Choroid plexus epithelial cell (primary cell): Measurements from ENCODE around the gene CIB4.

Source experiments
- DNase-seq: peaks from one replicate; pipeline ENCODE4 v3.0.0-alpha.2; 2010; ENCODE audit warnings: low read depth
- H3K4me3 ChIP-seq: 2 replicates; pipeline ENCODE4 v1.5.1; 2011; ENCODE audit warnings: low read depth, mild to moderate bottlenecking, control low read depth, low read length, moderate library complexity
- TF ChIP-seq, protein P1 (sequence below): conservative IDR thresholded peaks from 2 replicates; pipeline ENCODE4 v1.5.1; 2011; ENCODE audit warnings: low read depth, mild to moderate bottlenecking, control low read depth, inconsistent platforms, low read length, moderate library complexity

The CIB4 gene

DNA sequence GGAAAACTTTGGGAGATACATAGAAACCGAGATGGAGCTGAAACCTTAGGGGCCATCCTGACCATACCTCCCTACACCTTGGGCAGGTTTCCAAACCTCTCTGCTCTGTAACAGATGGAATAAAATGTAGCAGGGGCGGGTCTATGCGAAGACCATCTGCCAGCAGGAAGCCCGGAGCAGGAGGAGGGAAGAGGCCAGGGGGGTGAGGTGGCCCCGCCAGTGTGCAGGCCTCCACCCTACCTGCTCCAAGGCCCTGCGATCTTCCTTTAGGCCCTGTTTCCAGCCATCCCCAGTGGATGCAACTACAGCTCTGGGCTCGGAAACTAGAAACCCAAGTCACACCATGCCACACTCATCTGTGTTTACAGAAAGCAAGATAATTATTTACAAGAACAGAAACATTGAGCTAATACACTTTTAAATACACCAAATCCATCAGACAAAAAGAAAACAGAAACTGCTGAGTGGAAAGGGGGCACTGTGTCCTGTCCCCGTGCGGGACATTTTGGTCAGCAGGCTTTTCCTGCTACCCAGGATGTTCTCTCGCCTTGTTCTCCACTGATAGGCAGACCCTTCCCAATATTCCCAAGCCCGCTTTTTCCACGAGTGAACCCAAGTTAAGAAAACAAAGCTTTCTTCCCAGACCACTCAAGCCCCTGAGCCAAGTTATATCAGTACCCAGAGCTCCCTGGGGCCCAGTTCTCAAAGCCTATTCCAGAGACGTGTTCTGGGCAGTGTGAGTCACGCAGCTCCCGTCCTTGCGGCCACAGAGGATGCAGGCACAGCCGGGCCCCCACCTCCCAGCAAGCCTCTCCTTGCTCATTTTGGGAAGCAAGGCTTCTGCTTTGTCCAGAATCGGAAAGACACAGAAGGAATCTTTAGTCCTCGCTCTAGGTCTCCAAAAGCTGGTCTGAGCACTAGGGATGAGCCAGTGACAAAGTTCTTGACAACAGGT is 17.3 kb downstream of the CIB4 start:
- H3K4me3 ChIP-seq = no peak overlapping the region
- peak; percentile 27 for DNase-seq
- TF ChIP-seq, protein P1, sequence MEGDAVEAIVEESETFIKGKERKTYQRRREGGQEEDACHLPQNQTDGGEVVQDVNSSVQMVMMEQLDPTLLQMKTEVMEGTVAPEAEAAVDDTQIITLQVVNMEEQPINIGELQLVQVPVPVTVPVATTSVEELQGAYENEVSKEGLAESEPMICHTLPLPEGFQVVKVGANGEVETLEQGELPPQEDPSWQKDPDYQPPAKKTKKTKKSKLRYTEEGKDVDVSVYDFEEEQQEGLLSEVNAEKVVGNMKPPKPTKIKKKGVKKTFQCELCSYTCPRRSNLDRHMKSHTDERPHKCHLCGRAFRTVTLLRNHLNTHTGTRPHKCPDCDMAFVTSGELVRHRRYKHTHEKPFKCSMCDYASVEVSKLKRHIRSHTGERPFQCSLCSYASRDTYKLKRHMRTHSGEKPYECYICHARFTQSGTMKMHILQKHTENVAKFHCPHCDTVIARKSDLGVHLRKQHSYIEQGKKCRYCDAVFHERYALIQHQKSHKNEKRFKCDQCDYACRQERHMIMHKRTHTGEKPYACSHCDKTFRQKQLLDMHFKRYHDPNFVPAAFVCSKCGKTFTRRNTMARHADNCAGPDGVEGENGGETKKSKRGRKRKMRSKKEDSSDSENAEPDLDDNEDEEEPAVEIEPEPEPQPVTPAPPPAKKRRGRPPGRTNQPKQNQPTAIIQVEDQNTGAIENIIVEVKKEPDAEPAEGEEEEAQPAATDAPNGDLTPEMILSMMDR = no peak

GRCh38 chr2:26621469-26622199 is 19.5 kb downstream of the CIB4 start:
- H3K4me3 ChIP-seq = no peak overlapping the region
- TF ChIP-seq, protein P1 = no peak
- DNase-seq = peak; percentile 26

DNA sequence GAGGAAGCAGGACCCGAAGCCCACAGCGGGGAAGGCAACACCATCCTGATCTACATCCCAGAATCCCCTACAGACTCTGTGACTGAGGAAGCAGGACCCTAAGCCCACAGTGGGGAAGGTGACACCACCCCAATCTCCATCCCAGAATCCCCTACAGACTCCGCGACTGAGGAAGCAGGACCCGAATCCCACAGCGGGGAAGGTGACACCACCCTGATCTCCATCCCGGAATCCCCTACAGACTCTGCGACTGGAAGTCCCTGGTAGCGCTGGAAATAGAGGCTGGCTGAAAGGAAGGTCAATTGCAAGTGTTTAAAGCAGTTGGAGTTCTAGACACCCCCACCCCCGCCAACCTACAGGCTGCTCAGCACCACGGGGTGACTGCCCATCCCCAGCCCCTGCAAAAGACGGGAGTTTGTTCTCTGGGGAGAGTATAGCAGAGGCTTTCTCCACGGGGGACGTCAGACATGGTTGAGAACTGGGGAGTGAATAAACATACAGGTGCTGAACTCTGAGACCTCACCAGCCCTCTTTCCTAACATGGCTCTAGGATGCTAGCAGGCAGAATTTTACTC is 21.0 kb downstream of the CIB4 start:
- DNase-seq = no peak
- no peak overlapping the region for H3K4me3 ChIP-seq
- TF ChIP-seq, protein P1 = no peak

- DNase-seq = no peak
- TF ChIP-seq, protein P1 = no peak
- H3K4me3 ChIP-seq = no peak overlapping the region
Observed at GRCh38 chr2:26619521-26619951, 21.6 kb downstream of the CIB4 start.

GRCh38 chr2:26619096-26619495 is 22.1 kb downstream of the CIB4 start:
- H3K4me3 ChIP-seq = no peak overlapping the region
- DNase-seq = no peak
- TF ChIP-seq, protein P1 = no peak

DNA sequence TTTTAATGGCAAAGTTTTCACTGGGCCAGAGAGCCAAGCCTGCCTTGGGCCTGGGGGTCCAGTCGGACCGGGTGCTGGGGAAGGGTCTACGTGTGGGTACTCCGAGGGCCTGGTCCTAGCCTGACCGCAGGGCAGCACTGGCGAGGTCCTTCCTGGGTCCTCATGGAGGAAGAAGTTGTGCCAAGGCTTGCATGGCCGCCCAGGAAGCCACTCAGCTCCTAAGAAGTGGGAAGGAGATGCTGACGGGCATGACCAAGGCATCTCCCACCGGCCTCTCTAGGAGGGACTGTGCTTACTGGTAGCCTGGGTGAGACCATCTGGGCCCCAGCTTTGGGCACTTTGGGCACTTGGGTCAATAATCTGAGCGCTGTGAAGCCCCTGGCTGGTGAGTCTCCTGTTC is 22.6 kb downstream of the CIB4 start:
- DNase-seq = no peak
- H3K4me3 ChIP-seq = no peak overlapping the region
- TF ChIP-seq, protein P1 = no peak
